ENCODE data around the gene RELB.

Gene RELB

DNA sequence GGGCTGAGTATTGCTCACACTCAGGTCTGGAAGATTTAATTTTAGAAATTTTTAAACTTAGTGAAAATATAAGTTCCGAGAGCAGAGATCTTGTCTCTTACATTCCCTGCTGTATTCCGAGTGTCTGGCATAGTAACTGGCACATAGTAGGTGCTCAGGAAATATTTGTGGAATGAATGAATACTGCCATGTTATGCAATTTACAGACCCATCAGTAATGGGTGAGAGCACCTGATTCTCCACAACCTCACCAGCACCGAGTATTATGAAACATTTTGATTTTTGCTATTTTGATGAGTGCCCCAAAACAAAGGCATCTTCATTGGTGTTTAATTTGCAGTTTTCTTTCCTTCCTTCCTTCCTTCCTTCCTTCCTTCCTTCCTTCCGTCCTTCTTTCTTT lies 21.8 kb downstream of the RELB start:
- no peak for DNase-seq

DNA sequence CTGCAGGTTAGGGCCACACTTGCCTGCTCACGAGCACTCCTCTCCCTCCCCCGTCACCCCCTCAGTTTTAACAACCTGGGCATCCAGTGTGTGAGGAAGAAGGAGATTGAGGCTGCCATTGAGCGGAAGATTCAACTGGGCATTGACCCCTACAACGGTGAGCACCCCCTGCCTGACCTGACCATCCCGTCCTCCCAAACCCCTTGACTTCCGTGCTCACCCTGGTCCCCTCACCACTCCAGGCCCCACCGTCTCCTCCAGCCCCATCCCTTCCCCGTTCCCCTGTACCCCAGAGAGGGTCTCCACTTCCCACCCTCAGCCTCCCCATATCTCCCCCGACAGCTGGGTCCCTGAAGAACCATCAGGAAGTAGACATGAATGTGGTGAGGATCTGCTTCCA lies 24.0 kb downstream of the RELB start:
- DNase-seq = no peak

DNA sequence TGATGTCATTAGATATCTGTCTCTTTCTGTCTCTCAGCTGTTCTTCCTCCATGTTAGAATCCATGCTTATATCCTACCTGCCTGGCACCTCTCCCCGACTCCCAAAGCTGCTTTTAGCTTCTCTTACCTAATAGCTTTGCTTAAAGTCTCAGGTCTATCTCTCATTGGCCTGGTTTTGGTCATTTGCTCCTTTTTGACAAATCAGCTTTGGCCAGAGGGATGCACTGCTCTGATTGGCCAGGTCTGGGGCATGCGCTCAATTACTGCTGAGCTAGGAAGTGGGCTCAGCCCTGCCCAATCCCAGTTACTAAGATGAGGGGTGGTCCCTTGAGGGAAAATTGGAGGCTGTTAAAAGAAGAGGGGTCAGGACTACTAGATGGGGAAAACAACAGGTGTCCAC lies 26.1 kb downstream of the RELB start:
- DNase-seq = no peak

DNA sequence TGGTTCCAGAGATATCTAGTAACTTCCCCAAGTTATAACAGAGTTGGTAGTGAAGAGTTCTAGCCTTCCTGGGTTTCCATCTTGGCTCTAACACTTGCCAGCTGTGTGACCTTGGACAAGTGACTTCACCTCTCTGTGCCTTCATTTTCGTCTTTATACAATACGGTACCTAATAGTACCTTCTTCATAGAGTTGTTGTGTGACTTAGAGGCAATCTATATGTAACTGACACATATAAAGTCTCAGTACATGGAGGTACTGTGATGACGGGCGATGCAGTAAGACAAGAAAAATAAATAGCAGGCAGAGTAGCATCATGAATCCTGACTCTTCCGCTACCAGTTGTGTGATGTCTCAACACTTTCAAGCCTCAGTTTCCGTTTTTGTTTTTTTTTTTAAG lies 29.6 kb downstream of the RELB start:
- DNase-seq = no peak

DNA sequence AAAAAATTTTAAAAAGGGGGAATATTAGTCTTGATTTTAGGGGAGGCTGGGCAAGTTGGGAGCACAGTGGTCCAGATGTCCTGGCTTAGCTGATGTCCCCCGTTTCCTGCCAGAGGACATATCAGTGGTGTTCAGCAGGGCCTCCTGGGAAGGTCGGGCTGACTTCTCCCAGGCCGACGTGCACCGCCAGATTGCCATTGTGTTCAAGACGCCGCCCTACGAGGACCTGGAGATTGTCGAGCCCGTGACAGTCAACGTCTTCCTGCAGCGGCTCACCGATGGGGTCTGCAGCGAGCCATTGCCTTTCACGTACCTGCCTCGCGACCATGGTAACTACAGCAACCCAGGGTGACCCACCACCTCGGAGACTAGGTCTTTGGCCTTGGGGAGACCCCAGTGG lies 31.2 kb downstream of the RELB start:
- no peak for DNase-seq

DNA sequence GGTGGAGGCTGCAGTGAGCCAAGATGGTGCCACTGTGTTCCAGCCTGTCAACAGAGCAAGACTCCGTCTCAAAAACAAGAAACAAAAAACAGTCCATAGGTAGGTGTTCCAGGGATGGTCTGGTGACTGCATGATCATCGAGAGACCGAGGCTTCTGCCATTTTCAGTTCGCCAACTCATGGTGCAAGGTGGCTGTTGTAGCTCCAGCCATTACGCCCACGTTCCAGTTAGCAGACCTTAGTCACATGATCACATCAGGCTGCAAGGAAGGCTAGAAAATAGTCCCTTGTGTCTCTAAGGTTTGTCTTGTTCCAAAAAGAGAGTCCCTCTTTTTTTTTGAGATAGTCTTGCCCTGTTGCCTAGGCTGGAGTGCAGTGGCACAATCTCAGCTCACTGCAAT lies 34.5 kb downstream of the RELB start:
- no peak for DNase-seq

DNA sequence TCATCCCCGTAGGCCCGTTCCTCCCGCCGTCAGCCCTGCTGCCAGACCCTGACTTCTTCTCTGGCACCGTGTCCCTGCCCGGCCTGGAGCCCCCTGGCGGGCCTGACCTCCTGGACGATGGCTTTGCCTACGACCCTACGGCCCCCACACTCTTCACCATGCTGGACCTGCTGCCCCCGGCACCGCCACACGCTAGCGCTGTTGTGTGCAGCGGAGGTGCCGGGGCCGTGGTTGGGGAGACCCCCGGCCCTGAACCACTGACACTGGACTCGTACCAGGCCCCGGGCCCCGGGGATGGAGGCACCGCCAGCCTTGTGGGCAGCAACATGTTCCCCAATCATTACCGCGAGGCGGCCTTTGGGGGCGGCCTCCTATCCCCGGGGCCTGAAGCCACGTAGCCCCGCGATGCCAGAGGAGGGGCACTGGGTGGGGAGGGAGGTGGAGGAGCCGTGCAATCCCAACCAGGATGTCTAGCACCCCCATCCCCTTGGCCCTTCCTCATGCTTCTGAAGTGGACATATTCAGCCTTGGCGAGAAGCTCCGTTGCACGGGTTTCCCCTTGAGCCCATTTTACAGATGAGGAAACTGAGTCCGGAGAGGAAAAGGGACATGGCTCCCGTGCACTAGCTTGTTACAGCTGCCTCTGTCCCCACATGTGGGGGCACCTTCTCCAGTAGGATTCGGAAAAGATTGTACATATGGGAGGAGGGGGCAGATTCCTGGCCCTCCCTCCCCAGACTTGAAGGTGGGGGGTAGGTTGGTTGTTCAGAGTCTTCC lies 36.3 kb downstream of the RELB start:
- no peak for DNase-seq

DNA sequence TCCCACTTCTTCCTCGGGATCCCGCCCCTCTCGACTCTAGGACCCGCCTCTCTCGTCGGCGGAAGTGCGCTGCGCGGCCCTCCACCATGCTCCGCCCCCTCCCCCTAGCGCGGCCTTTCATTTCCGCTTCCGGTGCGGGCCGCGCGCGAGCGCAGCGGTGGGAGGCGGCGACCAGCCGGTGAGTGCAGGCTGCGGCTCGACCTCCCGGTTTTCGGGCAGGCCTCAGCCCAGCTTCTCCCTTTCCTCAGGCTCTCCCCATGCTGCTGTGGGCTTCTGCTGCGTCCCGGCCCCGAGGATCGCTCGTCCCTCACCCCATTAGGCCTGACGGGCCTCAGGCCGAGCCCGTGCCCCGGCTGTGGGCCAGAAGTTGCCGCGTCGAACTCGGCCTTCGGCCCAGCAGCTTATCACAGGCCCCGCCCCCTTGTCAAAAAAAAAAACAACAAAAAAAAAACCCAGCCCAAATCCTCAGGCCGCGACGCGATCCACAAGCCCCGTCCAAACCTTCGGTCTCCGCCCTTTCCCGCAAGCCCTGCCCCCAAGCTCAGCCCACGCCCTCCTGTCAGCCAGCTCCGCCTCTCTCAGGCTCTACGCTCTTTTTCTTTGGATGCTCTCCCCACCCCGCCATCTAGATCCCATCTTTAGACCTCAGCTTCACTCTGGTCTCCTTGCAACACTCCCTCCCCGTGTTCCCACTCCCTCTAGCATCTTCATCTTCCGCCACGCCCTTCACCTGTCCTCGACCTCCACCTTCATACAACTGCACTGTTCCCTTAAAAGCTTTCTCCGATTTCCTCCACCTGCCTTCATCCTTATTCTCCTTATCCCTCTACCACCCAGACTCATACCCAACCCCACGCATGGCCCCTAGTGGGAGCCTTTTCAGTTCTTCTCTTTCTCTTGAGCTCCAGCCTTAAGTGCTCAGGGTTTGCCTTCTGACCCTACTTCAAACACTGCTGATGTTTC lies 37.9 kb downstream of the RELB start, which contains the start of gene CLASRP:
CLASRP (plus strand) TSS at position 115 of the 963 bp plus-strand sequence. CDS start 1,168 bp downstream, outside the sequence.
- peak; percentile 91 for DNase-seq

DNA sequence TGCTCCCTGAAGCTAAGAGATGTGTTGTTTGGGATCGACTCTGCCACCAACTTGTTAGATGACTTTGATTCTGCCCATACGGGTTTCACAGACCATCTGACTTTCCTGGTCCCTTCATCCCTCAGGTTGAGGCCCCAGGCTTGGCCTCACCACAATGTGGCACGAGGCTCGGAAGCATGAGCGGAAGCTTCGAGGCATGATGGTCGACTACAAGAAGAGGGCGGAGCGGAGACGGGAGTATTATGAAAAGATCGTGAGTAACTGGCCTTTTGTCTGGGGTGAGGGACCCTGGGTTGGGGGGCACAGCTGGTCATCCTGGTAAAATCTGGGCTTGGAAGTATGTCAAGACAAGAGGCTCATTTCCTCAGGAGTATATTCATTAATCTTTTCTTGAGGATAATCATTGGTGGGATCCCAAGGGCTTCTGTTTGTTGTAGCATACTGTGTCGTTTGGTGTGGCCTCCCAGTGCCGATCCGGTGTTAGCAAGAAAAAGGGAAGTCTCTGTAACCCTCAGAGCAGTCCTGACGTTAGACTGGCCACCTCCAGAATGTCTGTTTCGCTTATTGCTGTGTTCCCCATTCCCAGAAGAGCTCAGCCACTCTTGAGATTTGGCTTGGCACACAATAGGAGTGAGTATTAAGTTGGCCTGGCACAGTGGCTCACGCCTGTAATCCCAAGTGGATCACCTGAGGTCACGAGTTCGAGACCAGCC lies 39.0 kb downstream of the RELB start:
- DNase-seq = no peak

DNA sequence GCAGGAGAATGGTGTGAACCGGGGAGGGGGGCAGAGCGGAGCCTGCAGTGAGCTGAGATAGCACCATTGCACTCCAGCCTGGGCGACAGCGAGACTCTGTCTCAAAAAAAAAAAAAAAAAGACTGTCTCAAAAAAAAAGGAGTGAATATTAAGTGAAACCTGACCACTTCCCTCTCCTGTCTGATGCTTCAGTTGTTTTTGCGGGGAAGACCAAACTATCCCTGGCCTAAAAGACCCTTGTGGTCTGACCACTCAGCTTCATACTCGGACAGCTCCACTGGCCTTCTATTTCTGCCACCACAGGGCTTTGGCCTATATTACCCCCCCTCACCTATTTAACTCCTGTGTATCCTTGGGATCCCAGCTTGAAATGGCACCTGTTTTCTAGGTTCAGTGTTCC lies 39.9 kb downstream of the RELB start:
- no peak for DNase-seq

DNA sequence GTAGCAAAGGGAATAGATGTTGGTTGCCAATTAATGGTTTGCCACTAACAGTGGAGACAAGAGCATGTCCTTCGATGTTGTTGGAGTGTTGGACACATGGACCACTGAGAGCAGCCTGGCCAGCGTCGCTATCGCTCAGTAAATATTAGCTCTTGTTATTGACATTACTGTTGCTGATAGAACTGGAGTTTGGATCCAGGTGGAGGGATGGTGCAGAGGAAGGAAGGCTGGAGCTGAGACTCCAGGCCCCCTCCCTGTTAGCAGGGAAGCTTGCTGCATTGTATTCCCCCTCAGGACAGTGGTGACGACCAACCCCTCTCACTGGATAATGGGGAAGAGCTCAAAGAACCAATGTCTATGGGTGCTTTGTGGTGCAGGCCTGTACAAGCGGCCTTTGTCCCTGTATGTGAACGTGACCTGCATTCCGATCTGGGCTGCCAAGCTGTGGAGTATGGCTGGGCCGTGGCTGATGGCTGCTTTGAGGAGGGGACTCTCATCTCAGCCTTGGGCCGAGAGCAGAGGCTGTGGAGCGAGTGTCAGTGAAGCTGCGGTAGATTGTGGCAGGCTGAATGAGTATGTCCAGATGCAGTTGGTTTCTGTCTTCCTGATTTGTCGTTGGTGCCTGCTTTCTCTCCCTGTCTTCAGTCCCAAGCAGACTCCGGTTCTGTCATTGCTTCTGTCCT lies 44.5 kb downstream of the RELB start:
- DNase-seq = no peak

DNA sequence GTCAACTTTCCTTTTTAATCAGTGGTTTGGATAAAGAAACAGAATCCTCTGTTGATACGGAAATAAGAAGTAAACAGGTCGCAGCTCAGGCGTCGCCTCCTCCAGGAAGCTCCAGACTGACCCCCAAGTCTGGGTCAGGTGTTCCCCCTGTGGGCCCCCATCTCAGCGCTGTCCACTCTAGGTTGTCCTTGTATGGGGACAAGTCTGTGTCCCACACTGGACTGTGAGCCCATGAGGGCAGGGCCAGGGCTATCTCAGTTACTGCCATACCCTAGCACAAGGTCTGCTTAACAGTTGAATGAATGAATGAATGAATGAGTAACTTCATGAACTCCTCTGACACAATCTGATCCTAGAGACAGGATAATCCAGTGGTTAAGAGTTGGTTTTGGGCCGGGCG lies 45.1 kb downstream of the RELB start:
- no peak for DNase-seq

DNA sequence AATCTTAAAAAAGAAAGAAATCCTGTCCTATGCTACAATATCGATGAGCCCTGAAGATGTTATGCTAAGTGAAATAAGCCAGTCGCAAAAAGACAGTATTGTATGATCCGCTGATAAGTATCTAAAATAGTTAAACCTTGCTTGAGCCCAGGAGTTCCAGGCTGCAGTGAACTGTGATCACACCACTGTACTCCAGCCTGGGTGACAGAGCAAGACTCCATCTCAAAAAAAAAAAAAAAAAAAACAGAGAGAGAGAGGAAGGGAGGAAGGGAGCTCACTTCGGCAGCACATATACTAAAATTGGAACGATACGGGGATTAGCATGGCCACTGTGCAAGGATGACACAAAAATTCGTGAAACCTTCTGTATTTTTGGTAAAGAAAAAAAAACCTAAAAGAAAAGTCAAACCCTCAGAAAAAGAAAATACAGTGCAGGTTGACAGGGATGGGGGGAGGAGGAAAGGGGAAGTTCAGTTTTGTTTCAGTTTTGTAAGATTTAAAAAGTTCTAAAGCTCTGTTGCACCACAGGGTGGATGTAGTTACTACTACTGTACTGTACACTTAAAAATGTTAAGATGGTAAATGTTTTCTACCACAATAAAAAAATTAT lies 46.0 kb downstream of the RELB start:
- DNase-seq = no peak

DNA sequence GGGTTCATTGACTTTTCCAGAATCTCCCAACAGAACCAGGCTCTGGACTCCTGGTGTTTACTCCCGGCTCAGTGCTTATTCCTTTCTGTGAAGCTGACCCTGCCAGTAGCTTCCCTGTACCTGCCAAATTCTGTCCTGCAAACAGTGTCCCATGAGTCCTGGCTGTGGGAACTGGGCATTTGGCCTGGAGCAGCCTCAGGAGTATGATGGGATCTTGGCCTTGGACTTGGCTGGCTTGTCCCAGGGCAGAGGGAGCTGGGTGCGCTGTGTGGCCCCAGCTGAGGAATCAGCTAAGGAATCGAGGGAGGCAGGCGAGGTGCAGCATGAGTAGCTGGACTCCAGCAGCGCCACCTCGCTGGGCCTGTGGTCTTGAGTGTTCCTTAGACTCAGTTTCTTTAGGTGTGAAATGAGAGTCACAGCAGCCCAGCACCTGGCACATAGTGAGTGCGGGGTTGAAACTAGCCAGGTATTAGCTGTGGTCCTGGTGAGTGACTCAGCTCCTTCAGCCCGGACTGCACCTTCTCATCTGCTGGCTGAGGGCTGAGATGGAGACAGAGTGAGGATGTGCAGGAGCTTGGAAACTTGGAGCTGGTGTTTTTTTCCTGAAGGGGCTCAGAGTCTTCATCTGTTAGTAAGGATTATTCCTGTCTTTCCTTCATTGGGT lies 47.9 kb downstream of the RELB start:
- DNase-seq = no peak

DNA sequence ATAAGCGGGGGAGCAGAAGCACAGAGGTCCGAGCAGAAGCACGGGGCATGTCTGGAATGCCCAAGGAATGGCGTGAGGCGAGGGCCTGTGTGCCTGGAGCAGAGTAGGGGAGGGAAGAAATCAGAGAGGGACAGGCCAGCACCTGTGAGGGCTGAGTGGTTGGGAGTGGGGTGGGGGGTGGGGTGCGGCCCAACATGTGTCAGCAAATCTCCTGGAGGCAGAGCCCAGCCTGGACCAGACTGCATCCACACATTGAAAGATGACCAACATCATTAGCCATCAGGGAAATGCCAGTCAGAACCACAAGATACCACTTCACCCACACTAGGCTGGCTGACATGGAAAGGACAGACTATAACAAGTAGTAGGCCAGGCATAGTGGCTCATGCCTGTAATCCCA lies 48.8 kb downstream of the RELB start:
- no peak for DNase-seq

DNA sequence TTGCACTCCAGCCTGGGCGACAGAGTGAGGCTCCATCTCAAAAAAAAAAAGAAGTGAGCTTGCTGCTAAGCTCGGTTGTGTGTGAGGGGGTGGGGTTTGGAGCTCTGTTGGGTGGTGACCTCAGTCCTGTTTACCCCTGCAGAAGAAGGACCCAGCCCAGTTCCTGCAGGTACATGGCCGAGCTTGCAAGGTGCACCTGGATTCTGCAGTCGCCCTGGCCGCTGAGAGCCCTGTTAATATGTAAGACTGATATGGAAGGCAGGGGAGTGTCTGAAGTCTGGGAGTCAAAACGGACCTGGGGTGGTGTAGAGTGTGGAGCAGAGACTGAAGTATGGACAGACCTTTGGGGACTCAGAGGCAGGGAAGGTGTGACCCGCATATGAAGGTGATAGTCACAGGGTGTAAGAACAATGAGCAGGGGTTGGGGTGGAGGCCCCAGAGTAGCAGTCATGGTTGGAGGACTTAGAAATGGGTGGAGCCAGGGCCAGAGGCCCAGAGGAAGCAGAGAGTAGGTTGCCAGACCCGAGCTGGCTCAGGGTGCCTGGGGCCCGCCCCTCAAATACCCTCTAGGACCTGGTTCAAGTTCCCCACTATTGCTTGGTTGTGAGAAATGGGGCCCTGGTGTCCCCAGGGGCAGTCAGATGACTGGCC lies 50.8 kb downstream of the RELB start:
- DNase-seq = no peak

DNA sequence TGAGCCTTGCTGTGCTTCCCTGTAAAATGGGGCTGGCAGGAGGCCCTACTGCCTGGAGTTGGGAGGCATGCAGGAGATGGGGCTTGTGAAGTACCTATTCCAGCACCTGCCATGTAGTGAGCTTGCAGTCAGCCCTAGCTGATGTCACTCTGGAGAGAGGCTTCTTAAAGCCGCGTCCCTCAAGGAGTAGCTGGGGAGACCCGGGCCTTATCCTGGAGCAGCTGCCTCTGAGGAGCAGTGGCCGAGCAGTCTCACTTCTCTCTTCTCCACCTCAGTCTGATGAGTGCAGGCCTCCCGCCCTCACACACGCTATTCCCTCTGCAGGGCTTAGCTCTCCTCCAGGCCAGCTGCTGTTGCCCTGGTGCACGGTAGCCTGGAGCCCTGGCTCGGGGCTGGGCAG lies 55.6 kb downstream of the RELB start:
- no peak for DNase-seq

DNA sequence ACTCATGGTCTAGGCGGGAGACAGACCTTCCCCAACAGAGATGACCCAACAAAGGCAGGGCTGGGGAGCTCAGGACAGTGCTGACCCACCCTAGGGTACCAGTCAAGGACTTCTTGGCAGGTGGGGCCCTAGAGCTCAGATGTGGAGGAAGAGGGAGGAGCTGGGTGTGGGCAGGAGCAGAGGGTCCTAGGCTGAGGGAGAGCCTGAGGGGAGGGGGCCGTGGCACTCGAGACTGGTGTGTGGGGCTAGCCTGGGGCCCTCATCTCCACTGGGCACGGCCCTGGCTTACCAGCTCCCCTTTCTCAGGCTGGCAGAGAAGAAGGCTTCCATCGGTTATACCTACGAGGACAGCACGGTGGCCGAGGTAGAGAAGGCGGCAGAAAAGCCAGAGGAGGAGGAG lies 56.2 kb downstream of the RELB start:
- DNase-seq = no peak

DNA sequence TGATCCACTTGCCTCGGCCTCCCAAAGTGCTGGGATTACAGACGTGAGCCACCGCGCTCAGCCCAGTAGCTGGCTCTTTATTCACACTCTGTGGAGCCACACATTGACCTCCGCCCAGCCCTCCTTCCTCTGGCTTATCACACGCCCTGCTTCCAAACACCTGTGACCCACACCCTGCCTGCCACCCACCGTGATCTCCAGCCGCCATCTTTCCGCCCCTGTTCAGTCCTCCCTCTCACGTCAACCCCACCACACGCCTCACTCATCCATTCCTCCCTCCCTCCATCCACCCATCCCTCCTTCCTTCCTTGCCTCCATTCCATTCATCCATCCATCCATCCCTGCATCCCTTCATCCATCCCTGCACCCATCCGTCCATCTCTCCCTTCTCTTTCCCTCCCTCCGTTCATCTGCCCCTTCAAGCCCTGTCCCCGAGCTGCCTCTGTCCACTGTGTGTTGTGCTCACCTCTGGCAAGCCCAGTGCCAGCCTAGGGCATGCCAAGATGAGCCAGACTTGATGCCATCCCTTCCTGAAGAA lies 57.4 kb downstream of the RELB start:
- DNase-seq = no peak

DNA sequence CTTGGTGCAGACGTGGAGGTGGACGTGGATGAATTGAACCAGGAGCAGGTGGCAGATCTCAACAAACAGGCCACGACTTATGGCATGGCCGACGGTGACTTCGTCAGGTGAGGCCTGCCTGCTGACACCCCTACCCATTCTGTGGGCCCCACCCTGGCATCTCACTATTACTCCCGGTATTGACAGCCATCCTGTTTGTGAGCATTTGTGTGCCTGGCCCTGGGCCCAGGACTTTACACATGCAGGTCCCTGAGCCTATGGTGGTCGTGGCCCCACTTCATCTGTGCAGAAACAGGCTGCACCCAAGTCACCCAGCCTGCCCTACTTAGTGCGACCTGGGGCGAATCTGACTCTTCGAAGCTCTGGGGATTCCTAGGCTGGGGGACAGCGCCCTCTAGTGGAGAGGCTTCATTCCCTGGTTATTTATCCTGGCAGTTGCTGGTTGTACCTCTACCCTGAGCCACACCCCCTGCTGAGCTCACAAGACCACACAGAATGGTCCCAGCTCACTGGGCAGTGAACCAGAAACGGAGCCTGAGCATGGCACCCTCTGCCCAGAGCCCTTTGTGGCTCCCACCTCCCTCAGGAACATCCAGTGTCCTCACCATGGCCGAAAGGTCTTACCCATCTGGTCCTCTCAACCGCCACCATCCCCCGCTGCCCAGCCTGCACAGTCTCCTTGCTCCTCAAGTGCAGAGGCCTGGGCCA lies 58.1 kb downstream of the RELB start:
- DNase-seq = peak; percentile 90
